ENCODE data around the gene HOXB4.

Gene HOXB4

DNA sequence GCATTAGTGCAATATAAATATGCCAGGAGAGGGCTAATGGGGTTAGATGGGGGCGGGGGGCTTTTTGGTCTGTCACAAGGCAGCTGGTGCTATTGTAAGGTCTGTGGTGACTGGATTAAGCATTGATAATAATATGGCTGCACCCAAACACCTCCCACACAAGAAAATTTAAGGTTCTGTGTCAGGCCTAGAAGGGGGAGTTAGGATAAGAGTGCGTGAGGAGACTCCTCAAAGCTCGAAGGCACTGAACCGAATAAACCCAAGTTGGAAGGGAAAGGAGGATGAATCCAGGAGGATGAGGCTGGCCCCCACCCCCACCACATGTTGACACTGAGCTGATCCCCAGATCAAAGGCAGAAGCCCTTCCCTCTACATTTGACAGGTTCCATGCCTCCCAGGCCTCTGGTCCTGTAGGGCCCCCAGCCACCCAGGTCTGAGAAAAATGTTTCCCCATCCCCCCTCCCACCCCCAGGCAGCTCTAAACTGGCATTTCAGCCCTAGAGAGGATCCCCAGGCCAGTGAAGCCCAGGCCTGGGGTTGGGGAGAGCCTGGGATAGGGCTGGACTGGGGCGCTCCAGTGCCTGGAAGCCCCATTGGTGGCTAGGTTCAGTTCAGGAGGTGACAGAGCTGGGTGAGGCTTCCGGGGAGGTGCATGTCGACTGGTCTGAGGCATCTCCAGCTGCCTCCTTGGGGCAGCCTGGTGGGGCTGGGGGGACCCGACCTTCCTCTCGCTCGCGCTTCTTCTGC is 49.0 kb downstream of the HOXB4 start:
- DNase-seq (ENCODE audit: low read depth in 2 of 2): no peak

DNA sequence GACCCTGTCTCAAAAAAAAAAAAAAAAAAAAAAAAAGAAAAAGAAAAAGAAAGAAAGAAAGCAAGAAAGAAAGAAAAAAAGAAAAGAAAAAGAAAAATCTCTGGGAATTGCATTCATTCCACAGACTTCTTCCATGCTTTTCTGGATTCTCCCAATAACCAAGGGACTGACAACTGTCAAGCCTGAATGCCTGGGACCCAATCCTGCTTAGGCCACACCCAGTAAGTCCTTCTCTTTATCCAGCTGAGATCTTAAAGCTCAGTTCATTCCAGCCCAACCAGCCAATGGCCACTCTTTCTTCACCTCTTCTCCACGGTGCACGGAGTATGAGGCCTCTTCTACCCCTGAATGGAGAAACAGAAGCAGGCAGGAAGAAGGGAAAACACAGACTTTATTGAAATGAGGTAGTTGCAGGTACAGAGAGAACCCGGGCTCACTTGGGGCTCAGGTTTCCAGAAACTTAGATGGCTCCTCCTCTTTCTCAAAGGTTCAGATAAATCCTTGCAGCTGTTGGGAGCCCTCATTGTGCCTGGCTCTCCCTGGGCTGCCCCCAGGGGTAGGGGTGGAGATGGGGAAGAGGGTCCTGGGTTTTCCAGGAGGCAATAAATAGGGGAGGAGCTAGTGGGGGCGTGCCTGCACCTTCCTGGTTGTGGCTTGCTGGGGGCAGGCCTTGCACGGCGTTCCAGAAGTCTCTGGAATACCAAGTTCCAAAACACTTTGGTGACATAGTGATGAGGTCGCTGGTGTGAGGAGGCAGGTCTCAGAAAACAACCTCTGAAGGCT is 49.8 kb downstream of the HOXB4 start:
- no peak for DNase-seq (ENCODE audit: low read depth in 2 of 2)

DNA sequence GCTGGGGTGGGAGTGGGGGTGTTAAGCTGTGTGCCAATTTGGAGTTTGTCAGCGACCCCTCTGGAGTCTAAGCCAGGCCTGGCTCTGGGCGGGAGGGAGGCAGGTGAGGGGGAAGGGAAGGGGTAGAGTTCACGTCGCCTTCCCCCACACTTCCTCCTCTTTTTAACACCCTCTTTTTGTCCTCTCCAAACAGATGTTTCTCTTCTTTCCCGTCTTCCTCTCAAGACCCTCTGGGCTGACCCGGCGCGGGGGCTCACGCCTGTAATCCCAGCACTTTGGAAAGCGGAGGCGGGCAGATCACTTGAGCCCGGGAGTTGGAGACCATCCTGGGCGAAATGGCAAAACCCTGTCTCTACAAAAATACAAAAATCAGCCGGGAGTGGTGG is 50.6 kb downstream of the HOXB4 start:
- DNase-seq (ENCODE audit: low read depth in 2 of 2): no peak

DNA sequence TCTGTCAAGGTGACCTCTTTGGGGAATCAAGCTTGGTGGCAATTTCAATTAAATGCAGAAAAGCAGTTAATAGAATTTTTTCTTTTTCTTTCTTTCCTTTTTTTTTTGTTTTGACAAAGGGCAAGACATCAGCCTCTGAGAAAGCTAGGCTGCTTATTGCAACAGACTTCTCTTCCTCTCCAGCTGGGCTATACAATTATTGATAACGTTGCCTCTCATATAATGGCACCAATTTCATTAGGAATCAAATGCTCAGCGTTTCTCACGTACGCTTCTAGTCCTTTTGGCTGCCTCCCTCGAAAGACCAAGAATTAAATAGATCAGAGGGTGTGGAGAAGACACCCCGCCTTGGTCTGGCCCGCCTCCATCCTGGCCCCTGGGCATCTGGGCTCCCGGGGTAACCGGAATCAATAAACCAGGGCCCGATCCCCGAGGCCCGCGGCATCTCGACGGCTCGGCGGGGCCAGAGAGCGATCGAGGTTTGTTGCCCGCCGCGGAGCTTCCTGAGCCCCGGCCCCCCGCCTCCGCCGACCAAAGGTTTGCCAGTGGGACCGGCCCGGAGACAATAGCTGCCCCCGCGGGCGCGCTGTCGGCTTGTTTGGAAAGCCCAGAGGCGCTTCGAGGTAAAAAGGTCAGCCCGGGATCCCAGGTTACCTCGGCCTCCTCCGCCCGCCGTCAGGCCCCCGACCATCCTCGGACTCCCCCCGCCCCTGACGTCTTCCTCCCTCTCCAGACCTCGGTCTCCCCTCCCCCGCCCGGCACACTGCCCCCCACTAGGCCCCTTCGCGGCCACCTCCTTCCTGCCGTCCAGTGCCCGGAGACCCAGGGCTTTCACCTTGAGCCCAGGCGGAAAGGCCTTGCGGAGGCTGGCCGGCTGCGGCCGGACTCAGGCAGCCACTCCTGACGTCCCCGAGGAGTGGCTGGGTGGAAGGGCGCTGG is 51.3 kb downstream of the HOXB4 start:
- DNase-seq (ENCODE audit: low read depth in 2 of 2): no peak
